ENCODE data around the gene HS3ST1.

The HS3ST1 gene

DNA sequence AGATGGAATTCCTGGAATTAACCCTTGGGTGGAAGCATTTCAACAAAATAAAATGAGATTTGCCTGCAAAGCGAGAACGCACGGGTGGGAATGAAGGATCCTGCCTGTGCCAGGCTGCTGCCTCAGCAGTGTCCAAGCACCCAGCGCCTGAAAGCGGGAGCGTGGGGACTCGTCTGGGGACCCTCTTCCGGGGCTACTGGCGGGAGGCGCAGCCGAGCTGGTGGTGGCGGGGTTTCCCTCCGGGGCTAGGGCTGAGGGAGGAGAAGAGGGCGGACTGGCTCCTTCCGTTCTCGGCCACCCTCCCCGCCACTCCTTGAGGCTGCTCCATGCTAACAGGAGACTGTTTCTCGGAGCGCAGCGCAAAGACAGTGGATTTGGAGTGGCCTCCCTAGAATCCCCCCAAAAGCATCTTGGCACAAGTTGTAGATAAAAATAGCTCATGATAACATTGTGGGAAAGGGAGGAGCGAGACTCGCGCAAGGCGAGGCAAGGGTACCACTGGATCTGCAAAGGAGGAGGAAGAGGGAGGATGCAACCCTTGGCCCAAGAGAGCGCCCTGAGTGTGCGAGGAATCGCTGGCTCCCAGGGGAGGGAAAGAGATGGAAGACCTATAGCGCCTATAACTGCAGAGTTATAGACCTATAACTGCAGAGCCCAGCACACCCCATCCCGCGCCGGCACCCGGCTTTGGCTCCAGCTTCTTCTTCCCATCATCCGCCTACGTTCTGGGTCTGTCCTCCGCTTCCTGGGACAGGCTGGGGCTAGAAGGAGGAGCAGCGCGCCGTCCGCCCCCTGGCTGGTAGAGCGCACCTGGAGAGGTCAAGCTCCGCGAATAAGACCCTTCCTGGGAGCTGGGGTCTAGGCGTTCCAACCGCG is 1.3 kb downstream of the HS3ST1 start:
- no peak for ATAC-seq (replicated peaks)
- H3K4me3 Mint-ChIP-seq = peak overlapping the region; percentile 57 to 76
- no peak for DNase-seq
- H3K4me1 Mint-ChIP-seq (ENCODE audit: low read depth in 2 of 2) = peaks cover 0 to 15% of the 10 kb centered on the region in 2 donors
- H3K27me3 Mint-ChIP-seq = peaks cover 36 to 50% of the 10 kb centered on the region in 2 donors
- no peaks in the 10 kb centered on the region for H3K36me3 Mint-ChIP-seq (ENCODE audit: insufficient read depth)
- no peaks in the 10 kb centered on the region for H3K9me3 Mint-ChIP-seq
- no peak overlapping the region for H3K27ac Mint-ChIP-seq

DNA sequence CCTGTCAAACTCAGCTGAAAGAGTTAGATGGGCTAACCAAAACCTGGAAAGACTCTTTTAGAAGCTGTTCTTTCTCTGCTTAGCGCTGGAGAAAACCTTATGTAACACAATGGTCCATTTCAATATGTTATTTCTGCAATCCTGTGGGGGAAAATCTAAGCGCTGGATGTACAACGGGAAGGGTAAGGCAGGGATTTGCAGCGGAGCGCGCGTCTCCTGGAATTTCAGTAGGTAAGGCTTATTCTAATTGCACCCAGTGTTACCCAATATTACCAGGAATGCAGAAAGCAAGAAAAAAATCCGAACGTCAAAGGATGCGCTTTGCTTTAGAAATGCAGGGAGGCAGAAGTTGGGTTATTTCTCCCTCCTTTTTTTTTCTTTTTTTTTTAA is 2.0 kb downstream of the HS3ST1 start:
- Mint-ChIP-seq H3K4me3 (no peak overlapping the region), H3K9me3 (no peaks in the 10 kb centered on the region), H3K27me3 (peaks cover 31 to 44% of the 10 kb centered on the region in 2 donors), H3K27ac (peak overlapping the region in 1 of 2 donors; percentile 20), H3K36me3 (ENCODE audit: insufficient read depth) (no peaks in the 10 kb centered on the region), H3K4me1 (ENCODE audit: low read depth in 2 of 2) (peaks cover 0 to 15% of the 10 kb centered on the region in 2 donors)
- ATAC-seq (replicated peaks) (no peak), DNase-seq (no peak)

GRCh38 chr4:11426003-11426402 is 2.7 kb downstream of the HS3ST1 start:
- peaks cover 31 to 42% of the 10 kb centered on the region in 2 donors for H3K27me3 Mint-ChIP-seq
- ATAC-seq (replicated peaks) (no peak), DNase-seq (no peak)
- H3K9me3 Mint-ChIP-seq = no peaks in the 10 kb centered on the region
- no peak overlapping the region for H3K4me3 Mint-ChIP-seq
- no peak overlapping the region for H3K27ac Mint-ChIP-seq
- H3K4me1 Mint-ChIP-seq (ENCODE audit: low read depth in 2 of 2) = peaks cover 0 to 15% of the 10 kb centered on the region in 2 donors
- no peaks in the 10 kb centered on the region for H3K36me3 Mint-ChIP-seq (ENCODE audit: insufficient read depth)

DNA sequence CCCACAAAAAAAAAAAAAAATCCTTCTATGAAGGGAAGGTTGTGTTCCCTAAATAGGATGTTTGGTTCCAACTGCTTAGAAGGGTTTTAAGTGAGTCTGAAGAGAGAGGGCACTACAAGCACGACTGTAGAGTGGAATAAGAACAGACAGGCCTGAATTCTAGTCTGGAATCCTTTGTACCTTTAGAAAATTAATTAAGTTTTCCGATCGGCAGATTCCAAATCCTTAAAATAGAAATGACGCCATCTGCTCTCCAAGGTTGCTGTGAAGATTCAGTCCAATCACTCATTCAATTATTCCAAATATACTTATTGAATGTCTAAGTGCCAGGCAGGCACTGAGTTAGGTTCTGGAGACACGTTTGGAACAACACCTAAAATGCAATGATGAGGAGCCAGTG is 3.8 kb downstream of the HS3ST1 start:
- DNase-seq (no peak), ATAC-seq (replicated peaks) (no peak)
- peaks cover 33 to 38% of the 10 kb centered on the region in 2 donors for H3K27me3 Mint-ChIP-seq
- H3K4me1 Mint-ChIP-seq (ENCODE audit: low read depth in 2 of 2) = peaks cover 0 to 15% of the 10 kb centered on the region in 2 donors
- no peaks in the 10 kb centered on the region for H3K9me3 Mint-ChIP-seq
- no peak overlapping the region for H3K4me3 Mint-ChIP-seq
- H3K36me3 Mint-ChIP-seq (ENCODE audit: insufficient read depth) = no peaks in the 10 kb centered on the region
- H3K27ac Mint-ChIP-seq = no peak overlapping the region

DNA sequence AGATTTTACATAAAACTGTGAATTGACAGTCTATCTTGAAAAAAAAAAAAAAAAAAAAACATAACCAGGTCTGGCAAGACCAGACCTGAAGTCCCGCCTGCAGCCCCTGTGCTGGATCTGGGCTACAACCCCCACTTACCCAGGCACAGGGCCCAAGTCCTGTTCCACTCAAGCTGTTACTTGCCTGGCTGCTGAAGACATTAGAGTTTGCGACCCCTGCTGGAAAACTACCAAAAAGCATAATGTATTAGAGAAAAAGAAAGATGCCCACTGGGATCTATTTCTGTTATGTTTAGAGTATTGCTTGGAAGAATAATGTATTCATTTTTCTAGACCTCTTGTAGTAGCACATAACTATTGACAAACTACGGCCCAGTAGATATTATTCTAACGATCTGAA is 4.7 kb downstream of the HS3ST1 start:
- Mint-ChIP-seq H3K9me3 (no peaks in the 10 kb centered on the region), H3K4me3 (no peak overlapping the region), H3K27ac (no peak overlapping the region), H3K27me3 (peaks cover 31 to 32% of the 10 kb centered on the region in 2 donors), H3K4me1 (ENCODE audit: low read depth in 2 of 2) (peaks cover 0 to 13% of the 10 kb centered on the region in 2 donors), H3K36me3 (ENCODE audit: insufficient read depth) (no peaks in the 10 kb centered on the region)
- ATAC-seq (replicated peaks) (no peak), DNase-seq (peak in 2 of 3 experiments; percentile 11 to 15)

DNA sequence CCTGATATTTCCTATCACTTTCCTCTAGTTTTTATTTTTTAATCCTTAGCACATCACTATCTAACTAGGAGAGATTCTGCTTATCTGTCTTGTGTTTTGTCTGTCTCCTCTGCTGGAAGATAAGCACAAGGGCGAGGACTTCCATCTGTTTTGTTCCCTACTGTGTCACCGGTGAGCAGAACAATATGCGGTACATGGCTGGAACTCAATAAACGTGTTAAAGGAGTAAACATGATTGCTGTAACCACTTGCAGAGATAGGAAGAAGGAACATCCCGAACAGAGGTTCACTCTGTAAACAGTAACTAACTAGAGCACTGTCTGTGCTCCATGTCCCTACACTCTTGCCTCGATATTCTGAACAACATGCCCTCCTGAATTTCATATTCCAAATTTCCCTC is 5.2 kb downstream of the HS3ST1 start:
- Mint-ChIP-seq H3K36me3 (ENCODE audit: insufficient read depth) (no peaks in the 10 kb centered on the region), H3K27ac (no peak overlapping the region), H3K9me3 (no peaks in the 10 kb centered on the region), H3K4me1 (ENCODE audit: low read depth in 2 of 2) (peaks cover 0 to 12% of the 10 kb centered on the region in 2 donors), H3K4me3 (no peak overlapping the region), H3K27me3 (peaks cover 30 to 34% of the 10 kb centered on the region in 2 donors)
- ATAC-seq (replicated peaks) (no peak), DNase-seq (no peak)

DNA sequence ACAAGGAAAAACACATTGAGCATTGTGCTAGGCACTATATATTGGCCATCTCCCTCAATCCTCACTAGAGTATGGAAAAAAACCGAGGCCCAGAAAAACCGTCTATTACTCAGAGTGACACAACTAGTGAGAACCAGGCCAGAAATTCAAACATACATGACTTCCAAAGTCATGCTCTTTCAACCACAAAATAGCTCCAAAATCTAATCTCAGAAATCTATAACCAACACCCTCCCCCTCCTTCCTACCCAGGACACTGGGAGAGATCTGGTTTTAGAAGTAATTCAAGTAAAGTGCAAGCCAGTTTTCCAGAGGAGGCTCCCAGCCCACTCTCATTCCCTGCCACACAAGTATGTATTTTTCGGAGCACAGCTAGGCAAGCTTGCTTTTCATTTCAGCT is 7.6 kb downstream of the HS3ST1 start:
- Mint-ChIP-seq H3K4me1 (ENCODE audit: low read depth in 2 of 2) (peaks cover 0 to 1% of the 10 kb centered on the region in 2 donors), H3K36me3 (ENCODE audit: insufficient read depth) (no peaks in the 10 kb centered on the region), H3K27me3 (peaks cover 7 to 16% of the 10 kb centered on the region in 2 donors), H3K27ac (no peak overlapping the region), H3K9me3 (no peaks in the 10 kb centered on the region), H3K4me3 (no peak overlapping the region)
- no peak for ATAC-seq (replicated peaks)
- no peak for DNase-seq

DNA sequence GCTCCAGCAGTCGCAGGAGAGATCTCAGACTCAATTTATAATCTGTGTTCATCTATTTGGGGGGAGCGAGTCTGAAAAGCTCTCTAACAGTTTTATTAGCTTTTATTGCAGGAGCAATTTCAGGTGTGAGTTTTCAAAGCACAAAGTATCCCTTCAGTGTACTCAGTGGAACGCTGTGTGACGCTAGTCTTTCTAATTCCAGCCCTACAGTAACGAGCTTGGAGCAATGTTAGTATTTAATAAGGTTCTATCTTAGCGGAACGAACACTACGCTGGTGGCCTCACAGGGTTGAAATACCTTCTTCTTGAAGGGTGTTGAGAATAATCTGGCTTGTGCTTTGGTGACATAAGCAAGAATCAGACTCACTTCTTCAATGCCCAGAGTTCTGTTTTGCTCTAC is 8.4 kb downstream of the HS3ST1 start:
- H3K36me3 Mint-ChIP-seq (ENCODE audit: insufficient read depth) = no peaks in the 10 kb centered on the region
- ATAC-seq (replicated peaks) (no peak), DNase-seq (no peak)
- H3K27ac Mint-ChIP-seq = no peak overlapping the region
- no peak overlapping the region for H3K4me3 Mint-ChIP-seq
- H3K4me1 Mint-ChIP-seq (ENCODE audit: low read depth in 2 of 2) = peaks cover 0 to 1% of the 10 kb centered on the region in 2 donors
- peaks cover 7 to 16% of the 10 kb centered on the region in 2 donors for H3K27me3 Mint-ChIP-seq
- H3K9me3 Mint-ChIP-seq = no peaks in the 10 kb centered on the region

- Mint-ChIP-seq H3K4me3 (no peak overlapping the region), H3K9me3 (no peaks in the 10 kb centered on the region), H3K4me1 (ENCODE audit: low read depth in 2 of 2) (no peaks in the 10 kb centered on the region), H3K27me3 (peaks cover 7 to 16% of the 10 kb centered on the region in 2 donors), H3K36me3 (ENCODE audit: insufficient read depth) (no peaks in the 10 kb centered on the region), H3K27ac (no peak overlapping the region)
- no peak for ATAC-seq (replicated peaks)
- DNase-seq = no peak
Observed at GRCh38 chr4:11418610-11419009, 10.1 kb downstream of the HS3ST1 start.

DNA sequence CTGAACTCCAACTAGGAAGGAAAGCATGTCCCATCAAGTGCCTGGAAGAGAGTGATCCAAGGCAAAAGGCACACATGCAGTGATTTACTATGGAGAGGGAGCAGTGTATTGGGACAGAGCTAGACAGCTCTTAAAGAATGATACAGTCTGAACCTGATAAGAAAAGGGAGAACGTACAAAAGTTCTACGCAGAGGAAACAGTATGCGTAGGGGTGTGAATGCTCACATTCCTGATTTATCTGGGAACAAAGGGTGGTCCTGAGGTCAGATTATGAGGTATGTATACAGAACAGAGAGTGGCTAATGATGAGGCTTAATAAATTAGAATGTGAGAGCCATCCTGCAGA is 12.0 kb downstream of the HS3ST1 start:
- H3K36me3 Mint-ChIP-seq (ENCODE audit: insufficient read depth) = no peaks in the 10 kb centered on the region
- H3K27me3 Mint-ChIP-seq = peaks cover 7 to 16% of the 10 kb centered on the region in 2 donors
- H3K4me1 Mint-ChIP-seq (ENCODE audit: low read depth in 2 of 2) = no peaks in the 10 kb centered on the region

GRCh38 chr4:11416071-11416766 is 12.5 kb downstream of the HS3ST1 start:
- Mint-ChIP-seq H3K9me3 (no peaks in the 10 kb centered on the region), H3K4me3 (no peak overlapping the region), H3K27me3 (peaks cover 4 to 11% of the 10 kb centered on the region in 2 donors), H3K36me3 (ENCODE audit: insufficient read depth) (no peaks in the 10 kb centered on the region), H3K27ac (no peak overlapping the region), H3K4me1 (ENCODE audit: low read depth in 2 of 2) (no peaks in the 10 kb centered on the region)
- ATAC-seq (replicated peaks) = no peak
- no peak for DNase-seq

More for the DNA sequence above, 12.0 kb downstream of the HS3ST1 start:
- ATAC-seq (replicated peaks) (no peak), DNase-seq (no peak)
- Mint-ChIP-seq H3K4me3 (no peak overlapping the region), H3K27ac (no peak overlapping the region), H3K9me3 (no peaks in the 10 kb centered on the region)

DNA sequence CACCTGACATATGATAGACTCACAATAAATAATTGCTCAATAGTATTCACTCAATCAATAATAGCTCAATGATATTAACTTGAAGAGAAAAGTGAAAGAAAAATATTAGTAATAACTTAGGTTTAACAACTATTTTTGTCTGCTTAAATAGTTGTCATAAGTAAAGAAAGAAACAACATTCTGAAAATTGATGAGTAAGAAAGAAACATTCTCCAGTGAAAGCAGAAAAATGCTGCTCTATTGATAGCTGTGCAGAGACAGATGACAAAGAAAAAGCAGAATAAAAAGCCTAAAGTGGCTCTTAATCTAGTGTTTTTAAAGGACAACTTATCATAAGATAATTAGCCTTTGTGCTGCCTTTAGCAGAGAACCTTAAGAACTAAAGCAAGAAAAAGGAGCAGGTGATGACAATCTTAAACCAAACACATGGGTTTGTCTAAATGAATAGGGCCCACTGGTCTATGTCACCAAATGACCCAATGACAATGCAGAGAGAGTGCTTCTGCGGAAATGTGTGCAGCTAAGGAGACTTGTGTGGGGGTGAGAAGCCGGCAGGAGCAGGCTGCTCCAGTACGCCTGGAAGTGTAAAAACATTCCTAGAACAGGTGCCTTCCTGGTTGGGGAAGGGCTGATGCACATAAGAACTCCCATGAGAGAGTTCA is 13.2 kb downstream of the HS3ST1 start:
- no peaks in the 10 kb centered on the region for H3K9me3 Mint-ChIP-seq
- no peak overlapping the region for H3K27ac Mint-ChIP-seq
- peaks cover 0 to 7% of the 10 kb centered on the region in 2 donors for H3K27me3 Mint-ChIP-seq
- no peak overlapping the region for H3K4me3 Mint-ChIP-seq
- DNase-seq = no peak
- ATAC-seq (replicated peaks) = no peak
- H3K4me1 Mint-ChIP-seq (ENCODE audit: low read depth in 2 of 2) = no peaks in the 10 kb centered on the region
- no peaks in the 10 kb centered on the region for H3K36me3 Mint-ChIP-seq (ENCODE audit: insufficient read depth)

GRCh38 chr4:11412211-11412610 is 16.5 kb downstream of the HS3ST1 start:
- no peaks in the 10 kb centered on the region for H3K9me3 Mint-ChIP-seq
- ATAC-seq (replicated peaks) = no peak

More at GRCh38 chr4:11412211-11412610, 16.5 kb downstream of the HS3ST1 start:
- Mint-ChIP-seq H3K27me3 (peaks cover 9 to 10% of the 10 kb centered on the region in 2 donors), H3K4me3 (no peak overlapping the region), H3K4me1 (ENCODE audit: low read depth in 2 of 2) (no peaks in the 10 kb centered on the region), H3K27ac (no peak overlapping the region), H3K36me3 (ENCODE audit: insufficient read depth) (no peaks in the 10 kb centered on the region)
- DNase-seq = no peak
